Liver (tissue), 9 donors: ENCODE results near the gene VPS29. TPM values are rescaled to one million over a fixed set of nuclear protein-coding genes. Genes with fewer than 3 reads are reported as not detected.

Source experiments
- DNase-seq: peaks from one replicate; pipeline ENCODE4 v3.0.0-alpha.2; 2017; ENCODE audit warnings: low spot score
- H3K27ac ChIP-seq, 2 donors: one replicate each; pipeline ENCODE4 v1.7.0; 2013; ENCODE audit warnings: inconsistent platforms in 2 of 2, low read length in 2 of 2, control low read depth in 1 of 2, low read depth in 1 of 2, mild to moderate bottlenecking in 1 of 2
- H3K27me3 ChIP-seq, 4 donors: one replicate each; pipeline versions ENCODE4 v1.6.1 to v1.7.0; 2013; ENCODE audit warnings: low read length in 3 of 4, inconsistent platforms in 1 of 4, mild to moderate bottlenecking in 1 of 4, moderate library complexity in 1 of 4; ENCODE audit not compliant: control insufficient read depth in 4 of 4, insufficient read depth in 4 of 4
- H3K36me3 ChIP-seq, 4 donors: one replicate each; pipeline versions ENCODE4 v1.6.1 to v1.7.0; 2013; ENCODE audit warnings: low read length in 3 of 4, mild to moderate bottlenecking in 3 of 4, low read depth in 1 of 4, moderate library complexity in 1 of 4; ENCODE audit not compliant: control insufficient read depth in 4 of 4, insufficient read depth in 3 of 4
- H3K4me1 ChIP-seq, 4 donors: one replicate each; pipeline versions ENCODE4 v1.6.1 to v1.7.0; 2013; ENCODE audit warnings: low read length in 3 of 4, mild to moderate bottlenecking in 3 of 4, moderate library complexity in 1 of 4; ENCODE audit not compliant: control insufficient read depth in 4 of 4, insufficient read depth in 4 of 4
- H3K4me3 ChIP-seq, 3 donors: one replicate each; pipeline versions ENCODE4 v1.6.1 to v1.7.0; 2013; ENCODE audit warnings: low read length in 3 of 3, control low read depth in 1 of 3, low read depth in 1 of 3, mild to moderate bottlenecking in 1 of 3
- H3K9ac ChIP-seq, 2 donors: one replicate each; pipeline ENCODE4 v1.7.0; 2013; ENCODE audit warnings: low read length in 2 of 2, mild to moderate bottlenecking in 2 of 2, moderate library complexity in 2 of 2, control low read depth in 1 of 2, low read depth in 1 of 2
- H3K9me3 ChIP-seq, 4 donors: one replicate each; pipeline versions ENCODE4 v1.6.1 to v1.7.0; 2013; ENCODE audit warnings: low read length in 3 of 4; ENCODE audit not compliant: control insufficient read depth in 4 of 4
- ATF3 ChIP-seq: IDR thresholded peaks from 2 replicates; pipeline ENCODE4 v1.6.1; 2016; ENCODE audit warnings: antibody characterized with exemption
- CTCF ChIP-seq: fragments of 150-350 bp; IDR thresholded peaks from 2 replicates; pipeline ENCODE4 v1.5.1; 2017; ENCODE audit warnings: improper control_type of control experiment, low read depth, low read length; ENCODE audit not compliant: missing input control
- EGR1 ChIP-seq, 2 donors: IDR thresholded peaks; 2 replicates each; pipeline ENCODE4 v1.6.1; 2016 to 2018; ENCODE audit warnings: antibody characterized with exemption in 2 of 2, low read depth in 2 of 2
- FOXA1 ChIP-seq: IDR thresholded peaks from 2 replicates; pipeline ENCODE4 v1.6.1; 2016; ENCODE audit warnings: antibody characterized with exemption
- FOXA2 ChIP-seq: IDR thresholded peaks from 2 replicates; pipeline ENCODE4 v1.6.1; 2016; ENCODE audit warnings: antibody characterized with exemption
- GABPA ChIP-seq, 2 donors: IDR thresholded peaks in 1 of 2; conservative IDR thresholded peaks in 1 of 2; 2 replicates each; pipeline ENCODE4 v1.6.1; 2016; ENCODE audit warnings: antibody characterized with exemption in 2 of 2, mild to moderate bottlenecking in 1 of 2, moderate library complexity in 1 of 2
- HNF4A ChIP-seq, 2 donors: conservative IDR thresholded peaks; 2 replicates each; pipeline ENCODE4 v1.6.1; 2016; ENCODE audit warnings: antibody characterized with exemption in 2 of 2, mild to moderate bottlenecking in 2 of 2
- HNF4G ChIP-seq: IDR thresholded peaks from 2 replicates; pipeline ENCODE4 v1.6.1; 2016; ENCODE audit warnings: antibody characterized with exemption
- JUND ChIP-seq, 2 donors: IDR thresholded peaks; 2 replicates each; pipeline ENCODE4 v1.6.1; 2016; ENCODE audit warnings: antibody characterized with exemption in 2 of 2
- MAX ChIP-seq: IDR thresholded peaks from 2 replicates; pipeline ENCODE4 v1.6.1; 2016; ENCODE audit warnings: antibody characterized with exemption
- NR2F2 ChIP-seq: IDR thresholded peaks from 2 replicates; pipeline ENCODE4 v1.6.1; 2016; ENCODE audit warnings: antibody characterized with exemption
- RAD21 ChIP-seq, 2 donors: IDR thresholded peaks; 2 replicates each; pipeline ENCODE4 v1.6.1; 2016; ENCODE audit warnings: antibody characterized with exemption in 2 of 2, mild to moderate bottlenecking in 2 of 2
- REST ChIP-seq: IDR thresholded peaks from 2 replicates; pipeline ENCODE4 v1.6.1; 2016; ENCODE audit warnings: antibody characterized with exemption, mild to moderate bottlenecking
- RXRA ChIP-seq, 2 donors: IDR thresholded peaks; 2 replicates each; pipeline ENCODE4 v1.6.1; 2017 to 2018; ENCODE audit warnings: antibody characterized with exemption in 2 of 2, mild to moderate bottlenecking in 1 of 2
- TAF1 ChIP-seq: conservative IDR thresholded peaks from 2 replicates; pipeline ENCODE4 v1.6.1; 2016; ENCODE audit warnings: antibody characterized with exemption, mild to moderate bottlenecking
- YY1 ChIP-seq: IDR thresholded peaks from 2 replicates; pipeline ENCODE4 v1.6.1; 2016; ENCODE audit warnings: antibody characterized with exemption, mild to moderate bottlenecking
- ZBTB33 ChIP-seq: IDR thresholded peaks from 2 replicates; pipeline ENCODE4 v1.6.1; 2016; ENCODE audit warnings: antibody characterized with exemption
- WGBS: extraction: QIAGEN DNeasy Blood & Tissue Kit; methylation state at CpG from one replicate; pipeline ENCODE4 v1.1.7; 2013; 5-methylcytosine and 5-hydroxymethylcytosine counted together
- polyA plus RNA-seq, 2 donors: library from polyadenylated mRNA; stranded (reverse) in 1 of 2; unstranded in 1 of 2; fragments of 200-250 nt in 1 of 2; fragments of >200 nt in 1 of 2; fragmentation: Nextera tagmentation in 1 of 2; extraction: Ambion mirVana in 1 of 2; gene quantifications; one replicate each; pipeline versions ENCODE4 v1.2.1 to v1.2.3, GENCODE V29; 2013 to 2015
- total RNA-seq, 2 donors: library from RNA; depleted of rRNA; stranded (reverse); fragments of >200 nt; gene quantifications; one replicate each; pipeline ENCODE4 v1.2.3, GENCODE V29; 2014
- donor health status: healthy.
- donor health status: healthy.
- donor health status: healthy.
- donor health status: healthy.
- donor health status: healthy.

The VPS29 gene
- total and polyA plus RNA-seq, 4 donors: 48.0 to 170 (median 67.8) TPM

GRCh38 chr12:110508071-110508586 lies 6.2 kb upstream of the VPS29 start:
- TF ChIP-seq TAF1 (no peak), FOXA2 (no peak), RAD21 (IDR thresholded peaks at IDR 0.05) (no peak), JUND (IDR thresholded peaks at IDR 0.05) (no peak), GABPA (IDR thresholded peaks at IDR 0.05 in 1 of 2, conservative IDR thresholded peaks at IDR 0.05 in 1 of 2) (no peak), ZBTB33 (no peak), HNF4A (conservative IDR thresholded peaks at IDR 0.05) (no peak), MAX (no peak), RXRA (IDR thresholded peaks at IDR 0.05) (no peak), NR2F2 (no peak), EGR1 (IDR thresholded peaks at IDR 0.05; ENCODE audit: low read depth in 2 of 2) (no peak), CTCF (no peak), FOXA1 (no peak), REST (no peak)
- Histone ChIP-seq H3K9me3 (no peaks in the 10 kb centered on the region), H3K36me3 (no peaks in the 10 kb centered on the region), H3K4me1 (no peaks in the 10 kb centered on the region), H3K27ac (no peak overlapping the region), H3K4me3 (no peak overlapping the region), H3K27me3 (no peaks in the 10 kb centered on the region), H3K9ac (no peak overlapping the region)
- no peak for DNase-seq
- 95% methylated on average over 4 of the region's 4 CpGs for WGBS

GRCh38 chr12:110505332-110505731 lies 3.4 kb upstream of the VPS29 start:
- WGBS: 80% methylated on average over 3 of the region's 3 CpGs
- Histone ChIP-seq H3K27ac (no peak overlapping the region), H3K27me3 (no peaks in the 10 kb centered on the region), H3K9ac (no peak overlapping the region), H3K36me3 (no peaks in the 10 kb centered on the region), H3K4me3 (no peak overlapping the region), H3K4me1 (peaks cover 6 to 17% (median 12%) of the 10 kb centered on the region in 4 donors), H3K9me3 (no peaks in the 10 kb centered on the region)
- DNase-seq: no peak
- TF ChIP-seq NR2F2 (no peak), JUND (IDR thresholded peaks at IDR 0.05) (no peak), EGR1 (IDR thresholded peaks at IDR 0.05; ENCODE audit: low read depth in 2 of 2) (no peak), GABPA (IDR thresholded peaks at IDR 0.05 in 1 of 2, conservative IDR thresholded peaks at IDR 0.05 in 1 of 2) (no peak), HNF4A (conservative IDR thresholded peaks at IDR 0.05) (no peak), HNF4G (no peak), MAX (no peak), ATF3 (no peak), RAD21 (IDR thresholded peaks at IDR 0.05) (no peak), TAF1 (no peak), CTCF (no peak), ZBTB33 (no peak), YY1 (no peak), RXRA (IDR thresholded peaks at IDR 0.05) (no peak)
